ENCODE measurements around the gene RAI14.

The RAI14 gene

DNA sequence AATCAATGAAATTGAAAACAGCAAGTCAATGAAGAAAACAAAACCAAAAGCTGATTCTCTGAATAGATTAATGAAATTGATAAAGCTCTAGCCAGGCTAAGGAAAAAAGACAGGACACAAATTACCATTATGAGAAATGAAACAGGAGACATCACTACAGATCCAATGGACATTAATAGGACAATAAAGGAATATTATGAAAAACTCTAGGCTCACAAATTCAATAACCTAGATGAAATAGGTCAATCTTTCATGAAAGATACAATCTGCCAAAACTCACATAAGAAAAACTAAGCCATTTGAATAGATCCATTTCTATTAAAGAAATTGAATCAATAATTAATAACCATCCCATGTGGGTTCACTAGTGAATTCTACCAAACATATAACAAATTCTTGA, 220.1 kb downstream of the RAI14 start:
- no peak for TF ChIP-seq POLR2AphosphoS5 (IDR thresholded peaks at IDR 0.05; ENCODE audit: low read depth, low read length)
- no peak for TF ChIP-seq POLR2A (IDR thresholded peaks at IDR 0.05; ENCODE audit: low read depth, low read length)
- no peak for TF ChIP-seq TAF1 (IDR thresholded peaks at IDR 0.05; ENCODE audit: borderline replicate concordance, low read depth, low read length)
- DNase-seq (ENCODE audit: insufficient read length) (no peak), FAIRE-seq (no peak)

DNA sequence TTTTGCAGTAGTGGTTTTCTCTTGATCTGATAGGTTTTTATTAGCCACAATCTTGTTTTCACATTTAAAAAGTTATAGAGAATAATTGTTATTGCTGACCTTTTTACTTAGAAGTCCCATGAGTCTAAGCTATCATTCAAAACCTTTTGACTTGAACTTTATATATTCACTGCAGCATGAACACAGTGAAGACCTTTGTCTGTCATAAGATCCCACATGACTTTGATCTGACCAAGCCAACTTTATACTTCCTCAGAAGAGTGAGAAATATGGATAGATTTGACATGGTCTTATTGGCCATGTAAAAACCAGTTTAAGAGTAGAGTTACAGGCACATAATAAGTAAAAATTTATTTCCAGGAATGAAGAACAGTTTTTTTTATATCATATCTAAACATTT, 225.1 kb downstream of the RAI14 start:
- DNase-seq (ENCODE audit: insufficient read length) (no peak), FAIRE-seq (no peak)
- TF ChIP-seq TAF1 (IDR thresholded peaks at IDR 0.05; ENCODE audit: borderline replicate concordance, low read depth, low read length) = no peak
- TF ChIP-seq POLR2AphosphoS5 (IDR thresholded peaks at IDR 0.05; ENCODE audit: low read depth, low read length) = no peak
- TF ChIP-seq POLR2A (IDR thresholded peaks at IDR 0.05; ENCODE audit: low read depth, low read length) = no peak

All from GM12892 (cell line).